ENCODE measurements around the gene ZFP57.

GRCh38 chr6:29651413-29652197, 29.3 kb downstream of the ZFP57 start:
- TF ChIP-seq CTCF (conservative IDR thresholded peaks at IDR 0.05; ENCODE audit: low read depth, low read length), result peak; percentile 74
- no peak for TF ChIP-seq EZH2 (IDR thresholded peaks at IDR 0.05; ENCODE audit: borderline replicate concordance, low read depth, low read length, poor library complexity, severe bottlenecking)

All from A673 (cell line).